Endothelial cell of umbilical vein (primary cell): ENCODE data around the gene CFP. TPM values are rescaled to one million over a fixed set of nuclear protein-coding genes. Genes with fewer than 3 reads are reported as not detected.

Experiments used
- BruUV-seq: library from RNA; stranded (reverse); fragments of 400-500 nt; replicated peaks from 2 replicates; lab custom pipeline; 2021; lab: Mats Ljungman, UMichigan
- CTCF ChIA-PET: fragments of 300-600, 350-600 bp; sonication (Branson Sonifier 250); formaldehyde crosslinking; loops from one replicate; lab custom pipeline; 2021; ENCODE audit warnings: antibody characterized with exemption, inconsistent platforms; lab: Charles Lee
- POLR2A ChIA-PET: fragments of 300-600, 350-600 bp; sonication (Branson Sonifier 250); formaldehyde crosslinking; loops from one replicate; lab custom pipeline; 2021; ENCODE audit warnings: antibody characterized with exemption, inconsistent platforms; lab: Charles Lee
- DNase-seq: peaks from one replicate; pipeline ENCODE4 v3.0.0-alpha.2; 2011; ENCODE audit warnings: low read depth, low spot score
- FAIRE-seq: peaks from 2 replicates; lab custom pipeline; 2011; peaks lifted over from hg19 to GRCh38; lab: Jason Lieb, UNC
- H2AFZ ChIP-seq: 2 replicates; pipeline ENCODE4 v1.6.0; 2012; ENCODE audit warnings: low read depth, low read length, control low read depth, inconsistent platforms
- H3K27ac ChIP-seq: 2 replicates; pipeline ENCODE4 v1.5.1; 2011; ENCODE audit warnings: low read depth, mild to moderate bottlenecking, control low read depth, low read length, moderate library complexity; ENCODE audit not compliant: insufficient read depth
- H3K27me3 ChIP-seq, 2 experiments: 2 replicates each; pipeline versions ENCODE4 v1.6.0 to v1.6.1; 2011; ENCODE audit warnings: low read length in 2 of 2, mixed read lengths in 1 of 2; ENCODE audit not compliant: control insufficient read depth in 2 of 2, insufficient read depth in 2 of 2
- H3K36me3 ChIP-seq, 2 experiments: 2 replicates in 1 of 2; 3 replicates in 1 of 2; pipeline ENCODE4 v1.5.1; 2011; ENCODE audit warnings: low read length in 2 of 2, mild to moderate bottlenecking in 1 of 2, moderate library complexity in 1 of 2; ENCODE audit not compliant: control insufficient read depth in 2 of 2, insufficient read depth in 2 of 2; ENCODE audit errors: extremely low read depth in 1 of 2
- H3K4me1 ChIP-seq: 3 replicates; pipeline ENCODE4 v1.5.1; 2011; ENCODE audit warnings: mild to moderate bottlenecking, low read length; ENCODE audit not compliant: control insufficient read depth, insufficient read depth; ENCODE audit errors: extremely low read depth
- H3K4me2 ChIP-seq: 2 replicates; pipeline ENCODE4 v1.6.1; 2011; ENCODE audit warnings: low read length, control low read depth, mixed read lengths; ENCODE audit not compliant: insufficient read depth
- H3K4me3 ChIP-seq, 3 experiments: fragments of 200-600 bp in 1 of 3; sonication (generic), shearing (Covaris generic) in 1 of 3; replicated peaks in 1 of 3; 2 replicates each; pipeline ENCODE4 v1.5.1; 2011 to 2016; ENCODE audit warnings: control low read depth in 3 of 3, low read length in 3 of 3, mild to moderate bottlenecking in 2 of 3, inconsistent platforms in 1 of 3, low read depth in 1 of 3, moderate library complexity in 1 of 3; ENCODE audit not compliant: insufficient read depth in 1 of 3
- H3K79me2 ChIP-seq: 2 replicates; pipeline ENCODE4 v1.6.0; 2012; ENCODE audit warnings: low read length, inconsistent platforms; ENCODE audit not compliant: control insufficient read depth, insufficient read depth
- H3K9ac ChIP-seq: replicated peaks from 2 replicates; pipeline ENCODE3; 2011; ENCODE audit warnings: low read length, control low read depth; ENCODE audit not compliant: insufficient read depth; ENCODE audit errors: extremely low read depth
- H3K9me1 ChIP-seq: replicated peaks from 3 replicates; pipeline ENCODE4 v1.6.0; 2011; ENCODE audit warnings: mild to moderate bottlenecking, low read length; ENCODE audit not compliant: control insufficient read depth, insufficient read depth; ENCODE audit errors: extremely low read depth
- H3K9me3 ChIP-seq: replicated peaks from 2 replicates; pipeline ENCODE4 v1.5.1; 2012; ENCODE audit warnings: low read length, inconsistent platforms; ENCODE audit not compliant: control insufficient read depth, insufficient read depth
- H4K20me1 ChIP-seq: replicated peaks from 2 replicates; pipeline ENCODE3; 2011; ENCODE audit warnings: mild to moderate bottlenecking, low read length; ENCODE audit not compliant: control insufficient read depth, insufficient read depth; ENCODE audit errors: extremely low read depth
- CTCF ChIP-seq, 2 donors: IDR thresholded peaks; 1 replicate in 1 of 2; 2 replicates in 1 of 2; pipeline ENCODE4 v1.5.1; 2011; ENCODE audit warnings: low read length in 2 of 2, mild to moderate bottlenecking in 2 of 2, moderate library complexity in 2 of 2, control low read depth in 1 of 2, inconsistent platforms in 1 of 2, low read depth in 1 of 2; ENCODE audit not compliant: insufficient read depth in 1 of 2; ENCODE audit errors: extremely low read depth in 1 of 2
- EZH2 ChIP-seq: IDR thresholded peaks from 2 replicates; pipeline ENCODE4 v1.6.1; 2012; ENCODE audit warnings: borderline replicate concordance, low read depth, mild to moderate bottlenecking, moderate library complexity, low read length, inconsistent platforms; ENCODE audit not compliant: severe bottlenecking
- FOS ChIP-seq: IDR thresholded peaks from 2 replicates; pipeline ENCODE4 v1.6.1; 2011; ENCODE audit warnings: mild to moderate bottlenecking, low read length, moderate library complexity, borderline replicate concordance; ENCODE audit not compliant: insufficient read depth
- GATA2 ChIP-seq: IDR thresholded peaks from 2 replicates; pipeline ENCODE4 v1.7.0; 2011; ENCODE audit warnings: low read depth, mild to moderate bottlenecking, moderate library complexity, mixed read lengths, low read length; ENCODE audit not compliant: insufficient read length, insufficient read depth
- JUN ChIP-seq: IDR thresholded peaks from 2 replicates; pipeline ENCODE4 v1.6.1; 2011; ENCODE audit warnings: borderline replicate concordance, low read depth; ENCODE audit not compliant: insufficient read length, insufficient read depth
- MAX ChIP-seq: IDR thresholded peaks from 2 replicates; pipeline ENCODE4 v1.6.1; 2011; ENCODE audit not compliant: insufficient read depth, insufficient read length
- MYC ChIP-seq: IDR thresholded peaks from one replicate; pipeline ENCODE4 v1.6.1; 2011; ENCODE audit warnings: mild to moderate bottlenecking, low read depth, low read length
- POLR2A ChIP-seq: IDR thresholded peaks from 2 replicates; pipeline ENCODE4 v1.6.1; 2012; ENCODE audit warnings: low read depth, mild to moderate bottlenecking, control low read depth, low read length
- POLR2AphosphoS5 ChIP-seq: IDR thresholded peaks from 2 replicates; pipeline ENCODE4 v1.6.1; 2012; ENCODE audit warnings: low read depth, mild to moderate bottlenecking, control low read depth, low read length, moderate library complexity; ENCODE audit not compliant: insufficient read depth
- dilution Hi-C: fragments of 300-500 bp; cut with MboI; formaldehyde crosslinking; loops from one replicate; pipeline ENCODE4 v1.15.0; 2019; ENCODE audit warnings: low sequenced_read_pairs; ENCODE audit not compliant: extremely low pct_ligation_motif_present
- intact Hi-C: fragments of 100-400 bp; cut with micrococcal nuclease; formaldehyde crosslinking; loops from one replicate; pipeline ENCODE4 v1.10.0; 2022
- polyA plus RNA-seq, 4 experiments: library from polyadenylated mRNA; depleted of rRNA in 3 of 4; stranded (reverse) in 3 of 4; unstranded in 1 of 4; fragments of >200 nt; gene quantifications; 2 replicates each; pipeline versions ENCODE4 v1.2.1 to v1.2.3, GENCODE V29; 2011 to 2012; ENCODE audit warnings: missing spikeins in 1 of 4
- total RNA-seq: library from RNA; stranded (reverse); gene quantifications from 2 replicates; pipeline ENCODE4 v1.2.3, GENCODE V29; 2021

CFP gene
- total and polyA plus RNA-seq, 2 donors (not counting 3 experiments of a cell fraction or from before 2014, with no cell fraction given) = 0.69 to 1.00 TPM

GRCh38 chrX:47597222-47597621 is 32.5 kb downstream of the CFP start:
- Histone ChIP-seq H3K9ac (no peak overlapping the region), H3K4me2 (no peak overlapping the region), H3K4me3 (no peak overlapping the region), H3K79me2 (no peaks in the 10 kb centered on the region), H3K27ac (no peak overlapping the region), H3K27me3 (peaks cover 0 to 2% of the 10 kb centered on the region in 2 experiments), H2AFZ (no peak overlapping the region), H3K4me1 (no peaks in the 10 kb centered on the region), H3K9me3 (no peaks in the 10 kb centered on the region), H3K36me3 (no peaks in the 10 kb centered on the region), H3K9me1 (no peaks in the 10 kb centered on the region), H4K20me1 (no peaks in the 10 kb centered on the region)
- POLR2A ChIA-PET = no interaction called here
- DNase-seq (no peak), FAIRE-seq (no peak)
- CTCF ChIA-PET = interaction anchor here (0.7 kb wide), 1 partner anchor 44 kb away, joined by 3 read pairs; no protein-coding TSS in a partner anchor
- TF ChIP-seq POLR2AphosphoS5 (no peak), MYC (no peak), FOS (no peak), POLR2A (no peak), EZH2 (no peak), JUN (no peak), CTCF (IDR thresholded peaks at IDR 0.05; ENCODE audit: extremely low read depth in 1 of 2, insufficient read depth in 1 of 2, low read depth in 1 of 2, low read length in 2 of 2) (no peak), MAX (no peak), GATA2 (no peak)
- intact Hi-C loops (no loop called here), dilution Hi-C loops (no loop called here)
- no TSS peak for BruUV-seq
